Naive thymus-derived CD4-positive, alpha-beta T cell (primary cell): Measurements from ENCODE around the gene ZNF91. TPM values are rescaled to one million over a fixed set of nuclear protein-coding genes. Genes with fewer than 3 reads are reported as not detected.
A peak's percentile ranks its signal among the peaks of the same experiment; 100 is the strongest.
"Not testable (repeated sequence)": the region's sequence is repeated elsewhere in the genome, so short reads cannot be mapped to it uniquely, and the experiment has no call there.

Source experiments
- ATAC-seq: fragments of 150-1000 bp; cut with Tn5 transposase; 2 replicates; pipeline ENCODE4 v1.10.0; 2021; ENCODE audit warnings: mild to moderate bottlenecking, moderate library complexity
- CTCF ChIA-PET: fragments of 350-600 bp; sonication (Branson Sonifier 250); formaldehyde crosslinking; loops from one replicate; lab custom pipeline; 2021; ENCODE audit warnings: antibody characterized with exemption; lab: Charles Lee
- POLR2A ChIA-PET: fragments of 350-600 bp; sonication (Branson Sonifier 250); formaldehyde crosslinking; loops from one replicate; lab custom pipeline; 2021; ENCODE audit warnings: antibody characterized with exemption, inconsistent platforms; lab: Charles Lee
- DNase-seq, 9 donors: peaks; one replicate each; pipeline versions ENCODE4 v3.0.0 to v3.0.0-alpha.2; 2020 to 2022; ENCODE audit warnings: mixed read lengths in 1 of 9
- H3K27ac ChIP-seq: one replicate; pipeline ENCODE4 v1.7.0; 2013; ENCODE audit warnings: mild to moderate bottlenecking, low read depth, low read length, moderate library complexity
- H3K27me3 ChIP-seq, 2 donors: one replicate each; pipeline ENCODE4 v1.7.0; 2013; ENCODE audit warnings: low read length in 2 of 2, mild to moderate bottlenecking in 2 of 2, moderate library complexity in 2 of 2; ENCODE audit not compliant: control insufficient read depth in 2 of 2, insufficient read depth in 2 of 2
- H3K36me3 ChIP-seq, 3 experiments: 1 replicate in 2 of 3; 2 replicates in 1 of 3; pipeline ENCODE4 v1.7.0; 2013; ENCODE audit warnings: low read length in 3 of 3, mild to moderate bottlenecking in 3 of 3, moderate library complexity in 1 of 3; ENCODE audit not compliant: insufficient read depth in 3 of 3, control insufficient read depth in 2 of 3
- H3K4me1 ChIP-seq, 2 donors: one replicate each; pipeline ENCODE4 v1.7.0; 2013; ENCODE audit warnings: low read length in 2 of 2, mild to moderate bottlenecking in 2 of 2, moderate library complexity in 1 of 2; ENCODE audit not compliant: control insufficient read depth in 2 of 2, insufficient read depth in 2 of 2
- H3K4me3 ChIP-seq: 2 replicates; pipeline ENCODE4 v1.7.0; 2013; ENCODE audit warnings: mild to moderate bottlenecking, low read length
- H3K9me3 ChIP-seq, 3 experiments: 1 replicate in 2 of 3; 2 replicates in 1 of 3; pipeline ENCODE4 v1.7.0; 2013; ENCODE audit warnings: low read length in 3 of 3; ENCODE audit not compliant: control insufficient read depth in 2 of 3
- H3K27ac Mint-ChIP-seq, 9 donors: one replicate each; pipeline ENCODE4 v1.8.0; 2020 to 2022; ENCODE audit warnings: mixed read lengths in 9 of 9, mild to moderate bottlenecking in 8 of 9, moderate library complexity in 5 of 9, inconsistent platforms in 2 of 9
- H3K27me3 Mint-ChIP-seq, 5 donors: one replicate each; pipeline ENCODE4 v1.8.0; 2021 to 2022; ENCODE audit warnings: mixed read lengths in 5 of 5, mild to moderate bottlenecking in 1 of 5
- H3K36me3 Mint-ChIP-seq, 5 donors: one replicate each; pipeline ENCODE4 v1.8.0; 2020 to 2022; ENCODE audit warnings: mixed read lengths in 5 of 5, mild to moderate bottlenecking in 3 of 5, inconsistent platforms in 1 of 5
- H3K4me1 Mint-ChIP-seq, 7 donors: one replicate each; pipeline ENCODE4 v1.8.0; 2020 to 2022; ENCODE audit warnings: mixed read lengths in 7 of 7, mild to moderate bottlenecking in 3 of 7, inconsistent platforms in 1 of 7
- H3K4me3 Mint-ChIP-seq, 10 donors: one replicate each; pipeline ENCODE4 v1.8.0; 2020 to 2022; ENCODE audit warnings: mild to moderate bottlenecking in 10 of 10, mixed read lengths in 10 of 10, moderate library complexity in 6 of 10, inconsistent platforms in 2 of 10
- H3K9me3 Mint-ChIP-seq, 11 donors: one replicate each; pipeline ENCODE4 v1.8.0; 2020 to 2022; ENCODE audit warnings: mixed read lengths in 11 of 11, mild to moderate bottlenecking in 4 of 11, inconsistent platforms in 1 of 11, moderate library complexity in 1 of 11
- intact Hi-C, 2 donors: fragments of 100-400 bp; cut with micrococcal nuclease; formaldehyde crosslinking; loops; one replicate each; pipeline ENCODE4 v1.15.1; 2023
- polyA plus RNA-seq, 2 donors: library from polyadenylated mRNA; unstranded; fragments of 300-500 nt; fragmentation: Illumina TruSeq; gene quantifications; one replicate each; pipeline ENCODE4 v1.2.3, GENCODE V29; 2021
- total RNA-seq, 6 experiments: library from RNA in 5 of 6; stranded (reverse) in 5 of 6; gene quantifications; 1 replicate in 5 of 6; 2 replicates in 1 of 6; pipeline ENCODE4 v1.2.3 and lab custom pipeline; 2021 to 2026

The ZNF91 gene
- total and polyA plus RNA-seq, 7 experiments from 2014 or later = 40.5 to 165 (median 85.7) TPM

DNA sequence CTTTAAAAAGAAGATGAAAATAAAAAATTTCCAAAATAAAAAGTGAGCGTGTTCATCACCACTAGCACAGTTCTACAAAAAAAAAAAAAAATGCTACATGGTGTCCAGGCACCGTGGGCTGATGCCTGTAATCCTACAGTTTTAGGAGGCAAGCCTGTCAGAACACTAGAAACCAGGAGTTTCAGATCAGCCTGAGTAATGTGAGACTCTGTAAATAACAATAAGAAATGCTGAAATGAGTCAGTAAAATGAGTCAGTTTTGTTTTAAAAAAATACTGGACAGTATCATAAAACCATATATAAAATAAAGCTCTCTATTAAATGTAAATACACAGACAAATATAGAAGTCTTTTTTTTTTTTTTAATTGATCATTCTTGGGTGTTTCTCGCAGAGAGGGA, 30.0 kb downstream of the ZNF91 start:
- intact Hi-C loops = no loop called here
- H3K9me3 Mint-ChIP-seq = peaks cover 0 to 92% (median 57%) of the 10 kb centered on the region in 11 donors
- Histone ChIP-seq H3K9me3 (peaks cover 15 to 68% (median 26%) of the 10 kb centered on the region in 3 experiments), H3K36me3 (peaks cover 23 to 53% (median 29%) of the 10 kb centered on the region in 3 experiments), H3K27me3 (no peaks in the 10 kb centered on the region), H3K27ac (no peak overlapping the region), H3K4me3 (no peak overlapping the region), H3K4me1 (no peaks in the 10 kb centered on the region)
- peaks cover 5 to 65% (median 57%) of the 10 kb centered on the region in 5 donors for H3K36me3 Mint-ChIP-seq
- H3K4me3 Mint-ChIP-seq = no peak overlapping the region
- ChIA-PET CTCF (interaction anchor here (0.6 kb wide), 1 partner anchor 26 kb away, joined by 3 read pairs; no protein-coding TSS in a partner anchor), POLR2A (interaction anchor here (0.7 kb wide), 1 partner anchor 14 kb away, joined by 3 read pairs; no protein-coding TSS in a partner anchor)
- ATAC-seq (no peak), DNase-seq (no peak)
- no peaks in the 10 kb centered on the region for H3K27me3 Mint-ChIP-seq
- H3K4me1 Mint-ChIP-seq = no peaks in the 10 kb centered on the region
- H3K27ac Mint-ChIP-seq = no peak overlapping the region

DNA sequence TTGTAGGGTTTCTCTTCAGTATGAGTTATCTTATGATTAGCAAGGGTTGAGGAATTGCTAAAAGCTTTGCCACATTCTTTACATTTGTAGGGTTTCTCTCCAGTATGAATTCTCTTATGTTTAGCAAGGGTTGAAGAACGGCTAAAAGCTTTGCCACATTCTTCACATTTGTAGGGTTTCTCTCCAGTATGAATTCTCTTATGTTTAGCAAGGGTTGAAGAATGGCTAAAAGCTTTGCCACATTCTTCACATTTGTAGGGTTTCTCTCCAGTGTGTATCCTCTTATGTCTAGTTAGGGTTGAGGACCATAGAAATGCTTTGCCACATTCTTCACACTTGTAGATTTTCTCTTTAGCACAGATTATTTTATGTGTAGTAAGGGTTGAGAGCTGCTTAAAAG, 33.4 kb downstream of the ZNF91 start:
- Histone ChIP-seq H3K4me3 (peak overlapping the region; percentile 4), H3K9me3 (peaks cover 21 to 77% (median 38%) of the 10 kb centered on the region in 3 experiments), H3K36me3 (peaks cover 23 to 37% (median 27%) of the 10 kb centered on the region in 3 experiments)
- H3K4me1 Mint-ChIP-seq, ATAC-seq, H3K4me1 ChIP-seq, CTCF ChIA-PET, H3K27me3 ChIP-seq, POLR2A ChIA-PET, H3K27me3 Mint-ChIP-seq, H3K27ac Mint-ChIP-seq, intact Hi-C loops, H3K27ac ChIP-seq, DNase-seq: not testable (repeated sequence)
- H3K36me3 Mint-ChIP-seq = peaks cover 10 to 69% (median 64%) of the 10 kb centered on the region in 5 donors
- H3K4me3 Mint-ChIP-seq = peak overlapping the region in 1 of 10 donors; percentile 16
- peaks cover 0 to 96% (median 71%) of the 10 kb centered on the region in 11 donors for H3K9me3 Mint-ChIP-seq

DNA sequence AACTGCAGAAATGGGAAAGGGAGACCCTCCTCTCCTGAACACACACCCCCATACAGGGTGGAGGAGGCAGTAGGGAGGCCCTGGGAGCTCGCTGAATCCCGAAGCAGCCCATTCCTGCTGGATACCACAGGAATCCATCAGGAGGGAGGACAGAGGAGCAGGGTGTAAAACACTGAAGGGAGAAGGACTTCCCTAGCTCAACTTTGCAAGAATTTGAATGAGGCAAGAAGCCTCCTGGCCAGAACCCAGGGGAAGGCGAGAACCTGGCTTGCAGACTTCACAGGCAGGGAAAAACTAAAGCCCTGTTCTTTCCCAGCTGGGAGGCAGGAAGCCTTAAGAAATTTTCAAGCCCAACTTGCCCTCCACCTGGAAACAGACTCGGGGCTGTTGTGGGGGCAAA, 43.5 kb downstream of the ZNF91 start:
- ATAC-seq = no peak

DNA sequence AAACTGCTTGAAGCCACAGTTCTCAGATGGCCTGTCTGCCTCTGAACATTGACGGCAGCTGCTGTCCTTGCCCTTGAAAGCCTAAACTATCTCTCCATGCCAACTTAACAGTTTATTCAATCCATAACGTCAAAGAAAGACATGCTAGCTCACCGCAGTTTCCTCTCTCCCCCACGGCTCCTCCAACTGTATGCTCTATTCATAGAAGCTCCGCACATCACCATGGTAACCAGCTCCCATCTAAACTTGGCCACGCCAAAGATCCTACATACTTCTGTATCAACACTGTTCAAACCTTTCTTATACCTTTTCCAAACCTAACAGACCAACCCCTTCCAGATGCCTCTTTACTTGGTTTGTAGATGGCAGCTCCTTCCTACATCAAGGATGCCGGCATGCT, 48.6 kb downstream of the ZNF91 start:
- peaks cover 18 to 94% (median 56%) of the 10 kb centered on the region in 3 experiments for H3K9me3 ChIP-seq
- H3K4me1 Mint-ChIP-seq = peaks cover 0 to 28% (median 12%) of the 10 kb centered on the region in 7 donors
- H3K36me3 ChIP-seq = peaks cover 0 to 77% (median 9%) of the 10 kb centered on the region in 3 experiments
- H3K27ac ChIP-seq = no peak overlapping the region
- peaks cover 71 to 95% (median 90%) of the 10 kb centered on the region in 5 donors for H3K36me3 Mint-ChIP-seq
- no peak overlapping the region for H3K4me3 ChIP-seq
- ChIA-PET POLR2A (no interaction called here), CTCF (no interaction called here)
- H3K27ac Mint-ChIP-seq = no peak overlapping the region
- no peak for ATAC-seq
- peak overlapping the region in 5 of 10 donors; percentile 4 to 23 (median 20) for H3K4me3 Mint-ChIP-seq
- peaks cover 35 to 99% (median 89%) of the 10 kb centered on the region in 11 donors for H3K9me3 Mint-ChIP-seq
- H3K27me3 ChIP-seq = no peaks in the 10 kb centered on the region
- intact Hi-C loops = no loop called here
- DNase-seq = no peak
- H3K27me3 Mint-ChIP-seq = no peaks in the 10 kb centered on the region
- H3K4me1 ChIP-seq = no peaks in the 10 kb centered on the region

More for the DNA sequence above, 43.5 kb downstream of the ZNF91 start:
- no peak for DNase-seq
- CTCF ChIA-PET = no interaction called here
- Mint-ChIP-seq H3K9me3 (peaks cover 42 to 100% (median 89%) of the 10 kb centered on the region in 11 donors), H3K27me3 (no peaks in the 10 kb centered on the region), H3K4me1 (peaks cover 0 to 23% (median 8%) of the 10 kb centered on the region in 7 donors), H3K27ac (no peak overlapping the region), H3K4me3 (no peak overlapping the region), H3K36me3 (peaks cover 72 to 95% (median 89%) of the 10 kb centered on the region in 5 donors)
- Histone ChIP-seq H3K9me3 (peaks cover 9 to 97% (median 48%) of the 10 kb centered on the region in 3 experiments), H3K27ac (no peak overlapping the region), H3K4me3 (no peak overlapping the region), H3K27me3 (no peaks in the 10 kb centered on the region), H3K4me1 (no peaks in the 10 kb centered on the region), H3K36me3 (peaks cover 0 to 51% (median 9%) of the 10 kb centered on the region in 3 experiments)
- POLR2A ChIA-PET = no interaction called here
- intact Hi-C loops = no loop called here

DNA sequence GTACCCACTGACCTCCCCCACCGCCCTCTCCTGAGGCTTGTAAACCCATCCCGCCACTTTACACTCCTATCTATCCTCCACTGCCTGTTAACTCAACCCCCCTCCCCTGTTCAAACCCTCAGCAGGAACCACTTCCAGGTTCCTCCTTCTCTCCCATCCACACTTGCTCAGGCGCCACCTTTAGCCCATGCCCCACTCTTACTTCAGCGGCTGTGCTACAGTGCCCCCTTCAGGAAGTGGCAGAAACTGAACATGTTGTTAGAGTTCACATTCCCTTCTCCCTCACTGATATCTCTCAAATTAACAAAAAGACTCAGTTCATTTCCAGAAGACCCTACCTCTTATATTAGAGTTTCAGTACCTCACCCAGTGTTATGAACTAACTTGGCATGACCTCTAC, 49.4 kb downstream of the ZNF91 start:
- H3K27ac Mint-ChIP-seq = peak overlapping the region in 1 of 9 donors; percentile 57
- H3K36me3 Mint-ChIP-seq = peaks cover 67 to 90% (median 86%) of the 10 kb centered on the region in 5 donors
- no peak for DNase-seq
- no peaks in the 10 kb centered on the region for H3K4me1 ChIP-seq
- ATAC-seq = no peak
- H3K27me3 ChIP-seq = no peaks in the 10 kb centered on the region
- H3K4me3 ChIP-seq = no peak overlapping the region
- H3K4me3 Mint-ChIP-seq = peak overlapping the region in 3 of 10 donors; percentile 18 to 71 (median 21)
- ChIA-PET CTCF (no interaction called here), POLR2A (no interaction called here)
- H3K4me1 Mint-ChIP-seq = peaks cover 0 to 28% (median 12%) of the 10 kb centered on the region in 7 donors
- intact Hi-C loops = no loop called here
- H3K36me3 ChIP-seq = peaks cover 0 to 68% (median 9%) of the 10 kb centered on the region in 3 experiments
- H3K27ac ChIP-seq = no peak overlapping the region
- no peaks in the 10 kb centered on the region for H3K27me3 Mint-ChIP-seq
- H3K9me3 ChIP-seq = peaks cover 18 to 88% (median 52%) of the 10 kb centered on the region in 3 experiments
- peaks cover 35 to 99% (median 84%) of the 10 kb centered on the region in 11 donors for H3K9me3 Mint-ChIP-seq

DNA sequence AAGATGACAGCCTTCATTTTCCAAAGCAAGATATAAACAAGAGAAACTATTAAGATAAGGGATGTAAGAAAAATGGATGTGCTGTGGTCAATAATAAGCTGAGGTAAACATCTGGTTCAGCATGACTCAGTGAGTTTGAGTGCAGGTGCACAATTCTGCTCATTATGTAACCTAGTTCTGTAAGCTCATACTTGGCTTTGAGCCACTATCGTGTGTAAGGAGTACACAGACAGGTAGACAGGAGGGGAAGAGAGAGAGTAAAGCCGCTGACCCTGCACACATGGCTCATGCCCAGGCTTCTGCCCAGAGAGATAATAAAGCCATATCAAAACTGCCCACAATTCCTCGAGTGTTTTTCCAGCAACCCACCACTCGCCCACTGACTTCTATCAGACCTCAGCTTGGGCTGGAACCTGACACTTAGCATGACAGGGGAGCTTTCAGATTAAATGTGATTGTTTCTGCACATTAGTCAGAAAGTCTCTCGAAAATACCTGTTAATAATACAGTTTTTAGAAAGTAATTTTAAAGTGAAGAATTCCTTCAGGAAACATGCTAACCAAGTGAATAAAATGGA, 51.7 kb downstream of the ZNF91 start:
- peaks cover 28 to 99% (median 82%) of the 10 kb centered on the region in 11 donors for H3K9me3 Mint-ChIP-seq
- no peak overlapping the region for H3K27ac Mint-ChIP-seq
- POLR2A ChIA-PET = no interaction called here
- H3K36me3 Mint-ChIP-seq = peaks cover 65 to 89% (median 86%) of the 10 kb centered on the region in 5 donors
- peak overlapping the region in 3 of 10 donors; percentile 10 to 47 (median 16) for H3K4me3 Mint-ChIP-seq
- Histone ChIP-seq H3K27ac (no peak overlapping the region), H3K36me3 (peaks cover 0 to 52% (median 6%) of the 10 kb centered on the region in 3 experiments), H3K4me1 (no peaks in the 10 kb centered on the region), H3K4me3 (no peak overlapping the region), H3K27me3 (no peaks in the 10 kb centered on the region), H3K9me3 (peaks cover 18 to 84% (median 41%) of the 10 kb centered on the region in 3 experiments)
- H3K27me3 Mint-ChIP-seq = no peaks in the 10 kb centered on the region
- intact Hi-C loops = no loop called here
- no peak for DNase-seq
- H3K4me1 Mint-ChIP-seq = peaks cover 0 to 24% (median 11%) of the 10 kb centered on the region in 7 donors
- no peak for ATAC-seq
- CTCF ChIA-PET = no interaction called here
